DMS153 (cell line): ENCODE measurements around the gene HIBADH.
A peak's percentile ranks its signal among the peaks of the same experiment; 100 is the strongest.
"Not testable (repeated sequence)": the region's sequence is repeated elsewhere in the genome, so short reads cannot be mapped to it uniquely, and the experiment has no call there.

Source experiments
- DNase-seq: peaks from one replicate; lab custom pipeline; 2025; lab: John Stamatoyannopoulos, UW

HIBADH gene

GRCh38 chr7:27547401-27547800, 115.3 kb downstream of the HIBADH start:
- DNase-seq = no peak

GRCh38 chr7:27546610-27547009, 116.1 kb downstream of the HIBADH start:
- no peak for DNase-seq

DNA sequence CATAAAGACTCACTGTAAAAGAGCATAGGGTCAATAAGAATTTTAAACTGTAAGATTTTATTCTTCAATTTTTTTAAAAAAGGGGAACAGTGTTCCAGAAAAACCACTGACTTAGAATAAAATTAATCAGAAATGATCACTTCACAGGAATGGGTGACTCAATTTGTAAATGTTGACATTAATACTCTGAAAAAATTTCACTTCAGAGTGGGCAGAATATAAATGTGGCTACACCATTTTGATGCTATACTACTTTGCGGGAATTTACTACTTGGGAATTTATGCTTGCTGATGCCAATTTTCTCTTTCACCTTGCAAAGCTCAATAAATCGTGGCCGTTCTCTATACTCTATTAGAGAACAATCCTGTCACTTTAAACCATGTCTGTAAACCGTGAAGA, 126.9 kb downstream of the HIBADH start:
- no peak for DNase-seq

DNA sequence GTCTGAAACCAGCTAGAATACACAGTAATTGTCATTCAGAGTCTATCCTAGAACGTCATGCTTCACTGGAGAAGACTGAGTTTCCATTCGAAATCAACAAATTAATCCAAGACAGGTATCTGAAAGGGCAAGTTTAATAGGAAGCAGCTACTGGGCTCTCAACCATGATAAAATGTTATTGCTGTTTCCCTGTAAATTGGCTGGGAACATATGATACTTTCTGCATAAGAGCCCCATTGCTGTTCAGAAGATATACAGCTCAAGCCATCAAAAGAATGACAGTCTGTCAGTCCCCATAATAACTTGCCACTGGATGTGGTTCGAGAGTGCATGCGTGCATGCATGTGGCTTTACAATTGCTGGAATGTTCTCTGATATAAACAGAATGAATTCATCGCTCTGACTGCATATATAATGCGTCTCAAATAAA, 129.0 kb downstream of the HIBADH start:
- no peak for DNase-seq

GRCh38 chr7:27532314-27532713, 130.4 kb downstream of the HIBADH start:
- DNase-seq = no peak

- DNase-seq = no peak
Measured at GRCh38 chr7:27527348-27527714, 135.4 kb downstream of the HIBADH start.

DNA sequence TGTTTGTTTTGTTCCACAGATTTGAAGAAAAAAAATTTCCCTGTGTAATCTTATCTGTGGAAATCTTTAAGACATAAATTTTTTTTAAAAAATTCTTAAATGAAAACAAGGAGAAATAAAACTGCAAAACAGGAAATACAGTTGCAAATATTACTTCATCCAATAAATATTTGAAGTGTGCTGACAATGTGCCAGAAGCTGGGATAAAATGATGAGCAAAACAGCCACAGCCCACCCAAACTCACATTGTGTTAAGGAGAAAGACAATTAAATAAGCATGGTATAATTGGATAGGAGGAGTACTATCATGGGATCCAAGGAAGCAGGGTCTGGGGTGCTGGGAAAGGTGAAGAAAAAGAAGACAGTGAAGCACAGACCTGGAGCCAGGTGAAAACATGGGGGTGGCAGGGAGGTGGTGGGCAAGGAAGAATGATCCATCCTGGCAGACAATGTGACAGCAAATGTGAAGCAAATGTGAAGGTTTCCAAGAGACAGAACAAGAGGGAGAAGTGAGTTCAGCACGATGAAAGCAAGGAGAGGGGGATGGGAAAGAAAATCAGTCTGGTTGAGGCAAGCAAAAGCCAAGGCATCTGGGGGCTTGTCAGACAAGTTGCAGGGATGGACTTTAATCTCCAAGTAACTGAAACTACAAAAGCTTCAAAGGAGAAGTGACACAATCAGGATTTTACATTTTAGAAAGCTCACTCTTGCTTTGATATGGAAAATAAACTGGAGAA, 135.9 kb downstream of the HIBADH start:
- DNase-seq = no peak

DNA sequence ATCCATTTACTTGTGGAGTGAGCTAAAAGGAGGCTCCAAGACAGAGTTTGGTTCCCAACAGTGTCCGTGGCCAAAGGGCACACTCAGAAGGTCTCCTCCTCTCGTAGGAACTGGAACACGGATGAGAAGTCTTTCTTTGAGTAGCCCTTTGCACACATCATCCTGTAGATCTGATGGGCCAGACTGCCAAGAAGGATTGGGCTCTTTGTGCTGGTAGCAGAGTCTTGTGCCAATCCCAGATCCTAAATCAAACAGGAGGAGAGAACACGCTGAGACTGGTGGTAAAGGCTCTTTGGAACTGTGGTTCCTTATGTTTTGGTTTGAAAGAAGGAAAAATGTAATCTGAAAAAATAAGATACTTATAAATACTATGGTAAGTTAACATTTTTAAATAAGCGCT, 136.6 kb downstream of the HIBADH start:
- DNase-seq = no peak

DNA sequence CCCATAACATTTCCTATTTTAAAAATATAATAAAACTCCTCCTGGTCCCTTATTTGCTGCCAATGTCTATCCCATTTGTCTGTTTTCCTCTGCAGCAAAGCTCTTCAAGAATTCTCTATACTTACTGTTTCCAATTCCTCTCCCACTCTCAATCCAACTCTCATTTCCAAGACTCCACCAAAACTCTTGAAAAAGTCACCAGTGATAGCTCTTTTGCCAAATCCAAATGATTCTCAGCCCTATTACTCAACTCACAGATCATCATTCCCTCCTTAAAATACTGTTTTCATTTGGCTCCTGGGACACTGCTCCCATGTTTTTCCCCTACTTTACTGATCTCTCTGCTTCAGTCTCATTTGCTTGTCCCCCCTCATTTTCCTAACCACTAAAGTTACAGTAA, 139.4 kb downstream of the HIBADH start:
- DNase-seq = no peak

GRCh38 chr7:27522566-27522965, 140.1 kb downstream of the HIBADH start:
- DNase-seq = no peak

DNA sequence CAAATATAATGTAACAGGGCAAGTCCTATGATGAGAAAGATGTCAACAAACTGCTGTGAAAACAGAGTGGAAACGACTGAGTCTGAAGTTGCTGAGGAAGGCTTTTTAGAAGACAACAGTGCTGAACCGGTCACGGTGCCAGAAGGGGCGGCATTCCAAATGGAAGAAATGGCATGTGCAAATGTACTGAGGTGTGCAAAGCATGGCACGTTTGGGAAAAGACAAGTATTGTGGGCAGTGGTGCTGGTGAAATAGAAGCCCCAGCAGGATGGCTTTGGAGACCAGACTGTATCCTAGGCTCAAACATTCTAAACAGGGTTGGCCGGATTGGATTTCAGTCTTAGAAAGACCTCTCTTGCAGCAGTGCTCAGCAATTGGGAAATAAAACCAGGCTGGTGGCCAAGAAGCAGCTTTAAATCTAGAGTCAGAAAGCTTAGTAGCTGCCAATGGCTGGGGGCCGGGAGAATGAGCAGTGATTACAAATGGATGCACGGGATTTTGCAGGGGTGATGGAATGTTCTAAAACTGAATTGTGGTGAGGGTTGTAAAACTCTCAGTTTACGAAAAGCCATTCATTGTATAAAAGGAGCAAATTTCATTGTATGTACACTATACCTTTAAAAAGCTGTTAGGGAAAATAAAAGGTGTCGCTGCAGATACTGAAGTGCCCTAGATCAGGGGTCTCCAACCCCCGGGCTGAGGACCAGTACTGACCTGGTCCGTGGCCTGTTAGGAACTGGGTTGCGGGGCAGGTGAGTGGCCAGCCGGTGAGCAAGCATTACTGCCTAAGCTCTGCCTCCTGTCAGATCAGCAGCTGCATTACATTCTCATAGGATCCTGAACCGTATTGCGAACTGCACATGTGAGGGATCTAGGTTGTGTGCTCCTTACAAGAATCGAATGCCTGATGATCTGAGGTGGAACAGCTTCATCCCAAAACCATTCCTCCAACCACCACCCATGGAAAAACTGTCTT, 141.6 kb downstream of the HIBADH start:
- DNase-seq = no peak

DNA sequence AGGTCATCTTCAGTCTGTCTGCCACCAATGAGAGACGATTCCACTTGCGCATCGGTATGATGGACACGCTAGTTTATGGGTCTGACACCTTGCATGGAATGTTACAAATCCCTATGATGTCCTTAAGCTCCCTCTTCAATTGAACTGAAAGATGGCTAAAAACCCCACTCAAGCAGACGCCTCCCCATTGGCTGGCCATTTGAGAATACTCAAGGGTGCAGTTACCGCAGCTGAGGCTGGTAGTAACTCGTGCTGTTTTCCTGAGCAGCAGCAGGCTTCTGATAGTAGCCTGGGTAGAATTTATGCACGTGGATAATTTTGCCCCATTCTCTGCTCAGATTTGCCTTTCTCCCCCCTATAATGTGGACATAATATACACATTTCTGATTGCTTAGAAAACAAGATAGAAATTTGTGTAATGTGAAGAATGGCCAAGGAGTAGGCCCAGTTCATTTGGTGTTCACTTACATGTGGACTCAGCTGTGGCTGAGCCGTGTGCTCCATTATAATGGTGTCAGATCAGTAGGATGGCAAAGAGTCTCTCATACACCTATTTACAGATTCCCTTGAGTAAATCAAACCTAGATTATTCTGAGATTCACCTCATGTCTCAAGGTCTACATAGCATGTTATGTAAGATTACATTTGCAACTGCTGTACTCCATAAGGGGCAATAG, 142.8 kb downstream of the HIBADH start:
- no peak for DNase-seq

GRCh38 chr7:27518561-27519350, 143.9 kb downstream of the HIBADH start:
- DNase-seq = no peak

DNA sequence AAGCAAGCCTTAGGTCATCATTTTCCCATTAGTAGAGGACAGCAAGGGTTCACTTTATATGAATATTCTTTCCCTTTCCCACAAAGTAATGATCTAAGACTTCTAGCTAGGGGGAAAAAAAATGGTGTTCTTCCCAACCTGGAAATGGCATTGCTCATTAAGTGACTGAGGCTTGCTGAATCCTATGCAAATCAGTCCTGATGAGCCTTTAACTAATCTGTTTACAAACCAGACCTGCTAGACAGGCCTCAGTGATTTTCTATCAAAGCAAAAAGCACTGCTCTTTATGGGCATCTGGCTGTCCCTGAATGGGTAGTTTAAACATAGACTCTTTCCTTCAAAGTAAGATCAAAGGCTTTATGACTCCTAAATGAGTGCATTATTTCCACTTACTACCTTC, 146.3 kb downstream of the HIBADH start:
- DNase-seq = peak; percentile 21

DNA sequence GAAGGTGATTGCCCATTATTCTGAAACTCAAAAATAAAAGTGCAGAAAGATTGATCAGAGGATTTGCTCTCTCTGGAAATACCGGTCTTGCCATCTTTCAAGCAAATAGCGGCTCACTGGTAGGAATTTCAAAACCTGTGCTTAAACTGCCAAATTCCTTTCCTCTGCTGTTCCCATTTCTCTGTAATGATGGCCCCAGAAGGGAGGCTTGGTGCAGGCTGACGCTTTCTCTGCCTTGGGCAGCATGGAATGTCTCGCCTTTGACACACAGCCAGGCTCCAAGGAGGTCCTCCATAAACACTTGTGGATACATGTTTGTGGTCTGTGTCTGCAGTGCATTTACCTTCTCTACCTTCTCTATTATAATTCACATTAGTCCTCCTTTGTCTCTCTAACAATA, 146.8 kb downstream of the HIBADH start:
- no peak for DNase-seq

DNA sequence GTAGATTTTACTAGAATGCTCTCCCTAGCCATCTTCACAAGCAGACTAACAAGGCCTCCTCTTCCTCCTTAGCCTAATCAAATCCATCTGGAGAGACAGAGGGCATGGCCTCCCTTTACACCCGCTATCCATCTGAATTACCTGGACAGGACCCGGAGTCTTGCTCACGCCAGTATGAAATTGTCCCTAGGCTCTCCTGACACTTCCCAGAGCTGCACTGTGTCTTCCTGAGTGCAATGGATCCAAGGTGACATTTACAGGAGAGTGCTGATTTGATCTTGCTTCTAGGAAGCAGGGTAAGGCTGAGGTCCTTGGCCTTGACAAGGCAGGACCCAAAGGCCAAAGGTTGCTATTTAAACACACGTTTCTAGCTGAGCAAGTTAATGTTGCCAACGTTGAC, 147.8 kb downstream of the HIBADH start:
- no peak for DNase-seq

- no peak for DNase-seq
Measured at GRCh38 chr7:27513885-27514284, 148.8 kb downstream of the HIBADH start.

DNA sequence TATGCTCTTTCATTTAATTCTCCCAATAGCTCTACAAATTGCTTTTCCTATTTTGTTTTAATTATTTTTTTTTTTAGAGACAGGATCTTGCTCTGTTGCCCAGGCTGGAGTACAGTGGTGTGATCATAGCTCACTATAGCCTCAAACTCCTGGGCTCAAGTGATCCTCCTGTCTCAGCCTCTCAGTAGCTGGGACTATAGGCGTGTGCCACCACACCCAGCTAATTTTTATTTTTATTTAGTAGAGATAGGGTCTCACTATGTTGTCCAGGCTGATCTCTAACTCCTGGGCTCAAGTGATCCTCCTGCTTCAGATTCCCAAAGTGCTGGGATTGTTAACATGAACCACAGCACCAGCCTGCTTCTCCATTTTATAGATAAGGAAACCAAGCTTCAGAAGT, 151.3 kb downstream of the HIBADH start:
- DNase-seq = not testable (repeated sequence)

GRCh38 chr7:27510541-27510940, 152.1 kb downstream of the HIBADH start:
- DNase-seq = no peak

- not testable (repeated sequence) for DNase-seq
Measured at GRCh38 chr7:27501879-27502278, 160.8 kb downstream of the HIBADH start.

- DNase-seq = no peak
Measured at GRCh38 chr7:27501001-27501400, 161.7 kb downstream of the HIBADH start.

DNA sequence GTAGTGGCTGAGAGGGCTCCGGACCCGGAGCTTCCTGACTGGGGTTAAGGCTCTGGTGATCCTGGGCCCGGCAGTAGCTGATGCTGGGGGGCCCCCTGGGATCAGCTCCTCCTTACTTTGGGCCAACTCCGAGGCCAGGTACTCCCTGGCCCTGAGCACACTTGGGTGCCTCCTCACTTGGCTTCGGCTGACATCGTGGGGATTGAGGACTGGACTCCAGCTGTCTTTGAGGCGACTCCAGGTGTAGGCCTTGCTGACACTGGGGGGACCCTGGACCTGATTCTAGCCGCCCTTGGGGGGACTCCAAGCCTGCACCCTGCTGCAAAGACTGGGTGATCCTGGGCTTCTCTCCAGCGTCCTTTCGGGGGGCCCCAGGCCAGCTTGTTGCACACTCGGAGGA, 170.5 kb downstream of the HIBADH start:
- no peak for DNase-seq
